Panc1 (cell line): ENCODE results near the gene KLK5.

Experiments used
- CTCF ChIP-seq: fragments of 450-650 bp; IDR thresholded peaks from 2 replicates; pipeline ENCODE4 v1.5.1; 2017; ENCODE audit warnings: mild to moderate bottlenecking
- POLR2AphosphoS5 ChIP-seq: IDR thresholded peaks from 2 replicates; pipeline ENCODE4 v1.6.1; 2012; ENCODE audit warnings: mild to moderate bottlenecking, low read depth, low read length, moderate library complexity
- REST ChIP-seq, 2 experiments: IDR thresholded peaks; 2 replicates each; pipeline ENCODE4 v1.6.1; 2011 to 2012; ENCODE audit warnings: low read depth in 2 of 2, control low read depth in 1 of 2, low read length in 1 of 2, mild to moderate bottlenecking in 1 of 2, moderate library complexity in 1 of 2; ENCODE audit not compliant: insufficient read depth in 1 of 2
- SIN3A ChIP-seq: IDR thresholded peaks from 2 replicates; pipeline ENCODE4 v1.6.1; 2012; ENCODE audit warnings: low read depth, mild to moderate bottlenecking, low read length, moderate library complexity, borderline replicate concordance; ENCODE audit not compliant: insufficient read depth
- TCF7L2 ChIP-seq: IDR thresholded peaks from 2 replicates; pipeline ENCODE4 v1.6.1; 2011; ENCODE audit warnings: mild to moderate bottlenecking, low read depth, low read length, inconsistent platforms

DNA sequence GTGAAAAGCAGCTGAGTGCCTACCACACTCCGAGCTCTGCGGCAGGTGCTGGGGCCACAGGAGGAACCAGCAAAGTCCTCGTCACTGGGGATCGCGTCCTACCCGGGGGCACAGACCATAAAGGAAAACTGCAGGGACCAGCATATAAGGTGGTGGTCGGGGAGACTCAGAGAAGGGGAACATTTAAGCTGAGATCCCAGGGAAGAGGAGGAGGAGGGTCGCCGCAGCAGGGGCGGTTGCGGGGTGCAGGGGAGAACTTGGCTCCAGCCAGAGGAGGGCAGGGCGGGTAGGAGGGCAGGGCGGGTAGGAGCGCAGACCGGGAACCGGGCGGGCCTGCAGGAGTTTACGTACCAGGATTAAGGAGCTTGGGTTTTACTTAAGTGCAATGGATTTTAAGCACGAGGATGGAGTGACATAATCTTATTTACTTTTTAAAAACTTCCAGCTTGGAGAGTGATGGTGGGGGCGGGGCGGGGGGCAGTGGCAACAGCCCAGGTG, 40.7 kb downstream of the KLK5 start:
- TF ChIP-seq SIN3A = no peak
- TF ChIP-seq CTCF = no peak
- no peak for TF ChIP-seq REST (IDR thresholded peaks at IDR 0.05; ENCODE audit: insufficient read depth in 1 of 2, low read depth in 2 of 2, low read length in 1 of 2)
- TF ChIP-seq POLR2AphosphoS5 = no peak
- no peak for TF ChIP-seq TCF7L2
